GM12874 (cell line): Measurements from ENCODE around the gene ARHGEF1.

Experiments
- CTCF ChIP-seq: IDR thresholded peaks from 2 replicates; pipeline ENCODE4 v1.5.1; 2011; ENCODE audit warnings: low read depth, mild to moderate bottlenecking, control low read depth, low read length, moderate library complexity; ENCODE audit not compliant: insufficient read depth

ARHGEF1 gene

GRCh38 chr19:41864374-41864773, 18.6 kb upstream of the ARHGEF1 start:
- TF ChIP-seq CTCF, result no peak

GRCh38 chr19:41866284-41866683, 16.7 kb upstream of the ARHGEF1 start:
- no peak for TF ChIP-seq CTCF

- TF ChIP-seq CTCF, result no peak
Measured at GRCh38 chr19:41868120-41868988, 14.6 kb upstream of the ARHGEF1 start.

GRCh38 chr19:41868989-41869300, 14.0 kb upstream of the ARHGEF1 start:
- TF ChIP-seq CTCF, result no peak

GRCh38 chr19:41869374-41869955, 13.5 kb upstream of the ARHGEF1 start:
- TF ChIP-seq CTCF, result no peak

- TF ChIP-seq CTCF, result no peak
Measured at GRCh38 chr19:41870401-41870873, 12.5 kb upstream of the ARHGEF1 start.

- no peak for TF ChIP-seq CTCF
Measured at GRCh38 chr19:41871573-41872383, 11.2 kb upstream of the ARHGEF1 start.
